Epidermal melanocyte (primary cell): Measurements from ENCODE around the gene EPHA5.

Source experiments
- DNase-seq: peaks from one replicate; pipeline ENCODE4 v3.0.0; 2011; ENCODE audit warnings: low spot score; ENCODE audit not compliant: insufficient read length

The EPHA5 gene

DNA sequence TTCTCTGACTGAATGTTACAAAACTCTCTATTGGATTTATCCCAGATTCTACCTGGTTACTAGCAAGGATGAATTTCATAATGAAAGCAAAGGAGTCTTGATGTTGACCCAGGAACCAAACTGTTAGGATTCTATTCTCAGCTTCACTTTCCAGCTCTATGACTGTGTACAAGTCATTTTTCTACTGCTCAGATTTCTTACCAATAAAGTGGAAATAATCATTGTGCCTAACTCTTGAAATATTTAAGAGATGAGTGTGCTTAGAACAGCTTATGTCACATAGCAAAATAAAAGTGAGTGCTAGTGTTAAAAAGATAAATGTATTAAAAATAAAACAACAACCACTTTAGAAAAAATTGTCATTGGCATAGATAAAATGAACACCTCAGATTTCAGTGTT is 45.6 kb downstream of the EPHA5 start:
- no peak for DNase-seq

GRCh38 chr4:65623506-65623905 is 46.8 kb downstream of the EPHA5 start:
- no peak for DNase-seq

DNA sequence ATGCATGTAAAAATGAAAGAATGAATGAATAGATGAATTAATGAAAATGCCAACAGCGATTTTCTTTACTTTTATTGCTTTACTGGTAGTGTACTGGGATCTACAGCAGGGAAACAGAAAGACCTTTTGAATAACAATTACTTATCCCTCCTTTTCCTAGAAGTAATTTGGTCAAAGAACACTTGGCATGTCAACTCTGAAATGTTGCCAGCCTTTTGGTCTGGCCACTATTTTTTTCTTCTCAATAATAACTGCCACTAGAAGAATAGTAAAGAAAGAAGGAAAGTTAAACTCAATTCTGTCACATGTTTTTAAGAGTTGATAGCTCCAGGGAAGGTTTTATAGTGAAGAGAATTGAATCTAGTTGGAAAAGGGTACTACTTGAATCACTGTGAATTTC is 52.9 kb downstream of the EPHA5 start:
- DNase-seq = no peak

DNA sequence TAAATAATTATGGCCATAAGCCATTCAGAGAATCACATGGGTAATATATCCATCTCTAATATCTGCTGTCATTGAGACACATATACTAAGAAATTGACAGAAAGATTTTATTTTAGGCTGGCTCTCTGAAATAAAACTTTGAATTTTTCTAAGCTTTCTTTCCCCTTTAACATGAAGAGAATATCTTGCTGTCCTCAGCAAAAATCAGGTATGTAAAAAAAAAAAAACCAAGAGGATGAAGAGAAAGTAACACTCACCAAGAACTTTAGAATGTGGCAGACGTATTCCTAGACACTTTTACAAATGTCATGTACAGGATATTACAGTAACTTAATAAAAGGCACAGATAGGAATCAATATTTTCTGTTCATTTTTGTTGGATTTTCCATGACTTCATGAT is 65.8 kb downstream of the EPHA5 start:
- DNase-seq = no peak

DNA sequence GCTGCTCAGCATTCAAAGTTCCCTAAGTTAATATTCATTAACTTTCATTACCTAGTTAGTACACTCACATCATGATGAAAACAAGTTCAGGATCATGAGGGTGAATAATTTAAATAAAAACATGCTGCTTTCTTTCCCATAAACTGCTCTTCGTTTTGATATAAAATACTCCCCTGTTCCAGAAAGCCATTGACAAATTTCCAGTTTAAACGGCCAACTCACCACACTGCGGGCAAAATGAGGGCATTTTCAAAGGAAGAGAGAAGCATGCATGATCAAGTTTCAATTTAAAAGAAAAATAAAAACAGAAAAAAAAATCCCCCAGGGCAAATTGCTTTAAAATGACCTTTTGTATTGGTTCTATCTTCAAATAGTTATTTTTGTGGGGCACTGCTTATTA is 69.6 kb downstream of the EPHA5 start:
- no peak for DNase-seq

DNA sequence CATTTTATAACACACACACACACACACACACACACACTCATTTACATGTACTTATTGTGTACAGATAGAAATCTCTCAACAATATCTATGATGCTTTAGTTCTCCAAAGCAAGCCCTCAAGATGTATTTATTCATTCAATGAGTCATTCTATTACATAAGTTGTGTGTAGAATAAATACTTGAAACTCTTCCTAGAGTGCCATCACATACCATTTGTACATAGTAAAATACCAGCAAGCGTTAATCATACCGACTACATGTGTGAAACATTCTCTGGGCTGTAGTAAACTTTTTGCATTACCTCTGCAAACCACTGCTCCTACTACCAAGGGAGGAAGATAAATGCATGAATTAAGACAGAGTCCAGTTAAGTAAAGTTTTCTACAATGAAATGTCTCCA is 70.9 kb downstream of the EPHA5 start:
- no peak for DNase-seq

GRCh38 chr4:65597697-65598096 is 72.6 kb downstream of the EPHA5 start:
- no peak for DNase-seq

GRCh38 chr4:65592089-65592488 is 78.2 kb downstream of the EPHA5 start:
- no peak for DNase-seq

GRCh38 chr4:65589921-65590320 is 80.4 kb downstream of the EPHA5 start:
- DNase-seq = no peak

GRCh38 chr4:65589331-65589730 is 81.0 kb downstream of the EPHA5 start:
- no peak for DNase-seq

- no peak for DNase-seq
These were observed 89.7 kb downstream of the EPHA5 start for GRCh38 chr4:65580551-65580950.

DNA sequence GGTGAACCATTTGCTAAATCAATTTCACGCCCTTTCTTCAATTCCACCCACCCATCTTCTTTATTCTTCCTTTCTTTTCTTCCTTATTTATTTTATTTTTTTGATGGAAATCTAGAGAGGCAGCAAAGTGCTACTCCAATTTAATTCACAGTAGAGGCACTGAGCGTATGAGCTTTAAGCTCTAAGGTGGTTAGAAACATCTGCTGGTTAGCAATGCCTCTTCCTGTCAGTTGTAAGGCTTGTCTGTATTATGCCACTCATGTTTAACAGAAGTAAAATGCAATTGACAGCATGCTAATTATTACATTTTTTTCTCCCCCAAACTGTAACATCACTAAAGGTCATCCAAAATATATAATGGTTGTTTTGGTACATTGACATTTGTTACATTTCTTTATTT is 103.8 kb downstream of the EPHA5 start:
- DNase-seq = no peak

GRCh38 chr4:65561164-65561563 is 109.1 kb downstream of the EPHA5 start:
- no peak for DNase-seq

DNA sequence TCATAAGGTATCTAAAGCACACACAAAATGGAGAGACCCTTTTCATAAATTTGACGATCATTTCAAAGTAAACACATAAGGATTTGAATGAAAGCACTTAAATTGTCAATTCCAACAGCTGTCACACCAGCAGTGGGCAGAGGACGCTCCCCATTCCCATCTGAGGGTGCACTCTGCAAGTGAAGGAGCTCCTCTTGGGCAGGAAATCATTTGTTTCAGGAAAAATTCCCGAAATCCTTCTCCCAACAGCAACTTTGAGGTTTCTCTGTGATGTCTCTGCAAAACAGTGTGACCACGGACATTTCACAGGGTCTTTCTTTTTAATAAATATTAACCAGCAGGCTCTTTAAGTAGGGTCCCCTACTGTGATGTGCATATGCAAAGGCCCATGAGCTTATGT is 111.0 kb downstream of the EPHA5 start:
- no peak for DNase-seq

DNA sequence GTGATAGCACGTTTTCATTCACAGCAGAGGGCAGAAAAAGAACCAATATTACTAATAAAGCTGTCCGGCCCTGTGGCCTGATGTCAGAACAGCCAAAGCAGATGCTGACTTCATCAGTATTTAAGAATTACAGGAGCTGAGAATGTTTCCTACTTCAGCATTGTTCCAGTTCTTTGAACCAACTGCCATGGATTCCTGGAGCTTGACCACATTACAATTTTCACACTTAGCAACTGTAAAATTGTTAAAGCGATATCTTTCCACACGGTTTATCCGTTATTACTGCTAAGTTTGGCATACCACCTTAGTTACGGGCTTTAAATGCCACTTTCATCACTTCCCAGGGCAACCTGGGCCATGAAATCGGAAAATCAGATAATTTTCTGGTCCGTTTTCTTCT is 118.2 kb downstream of the EPHA5 start:
- no peak for DNase-seq

GRCh38 chr4:65550500-65550899 is 119.8 kb downstream of the EPHA5 start:
- DNase-seq = no peak

- DNase-seq = no peak
These were observed 123.3 kb downstream of the EPHA5 start for GRCh38 chr4:65546882-65547416.

- DNase-seq = no peak
These were observed 131.7 kb downstream of the EPHA5 start for GRCh38 chr4:65538571-65538970.

DNA sequence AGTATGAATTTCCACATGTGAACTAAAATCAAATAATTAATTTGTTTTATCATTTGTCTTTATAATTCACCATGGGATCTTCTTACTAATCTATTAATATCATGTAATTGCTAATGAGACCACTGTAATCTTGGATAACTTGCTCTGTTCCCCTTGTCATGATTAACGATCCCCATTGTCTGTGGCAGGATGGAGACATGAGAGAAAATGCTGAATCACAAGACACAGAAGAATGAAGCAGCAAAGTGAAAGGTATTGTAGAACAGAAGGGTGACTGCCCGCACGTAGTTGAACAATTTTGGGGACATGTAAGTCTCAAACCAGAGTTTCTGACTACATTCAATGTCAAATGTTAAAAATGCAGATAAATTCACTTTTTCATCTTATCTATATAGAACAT is 135.2 kb downstream of the EPHA5 start:
- DNase-seq = no peak

GRCh38 chr4:65521666-65522065 is 148.6 kb downstream of the EPHA5 start:
- no peak for DNase-seq

GRCh38 chr4:65515646-65516045 is 154.6 kb downstream of the EPHA5 start:
- DNase-seq = no peak

DNA sequence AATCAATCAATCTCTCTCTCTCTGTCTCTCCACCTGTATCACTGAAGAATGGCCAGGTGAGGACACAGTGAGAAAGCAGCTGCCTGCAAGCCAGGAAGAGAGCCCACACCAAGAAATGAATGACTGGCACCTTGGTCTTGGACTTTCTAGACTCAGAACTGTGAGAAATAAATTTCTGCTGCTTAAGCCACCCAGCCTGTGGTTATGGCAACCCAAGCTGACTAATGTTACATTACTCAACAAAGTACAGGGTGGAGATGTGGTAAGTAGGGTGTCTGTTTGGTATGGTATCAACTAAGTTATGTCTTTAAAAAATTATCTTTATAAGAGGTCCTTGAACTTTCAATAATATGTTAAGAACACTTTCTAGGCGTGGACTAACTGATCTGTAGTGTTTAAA is 159.3 kb downstream of the EPHA5 start:
- no peak for DNase-seq

- DNase-seq = no peak
These were observed 162.1 kb downstream of the EPHA5 start for GRCh38 chr4:65508168-65508567.

- no peak for DNase-seq
These were observed 168.1 kb downstream of the EPHA5 start for GRCh38 chr4:65502131-65502701.
